Tibial artery (tissue), 4 donors: ENCODE measurements around the gene GATD1.
A peak's percentile ranks its signal among the peaks of the same experiment; 100 is the strongest.

ENCODE experiments used
- DNase-seq, 2 donors: peaks; one replicate each; pipeline ENCODE4 v3.0.0-alpha.2; 2019
- H3K27ac ChIP-seq, 2 donors: fragments of 200-600 bp; sonication (generic) in 1 of 2; 1 replicate in 1 of 2; 2 replicates in 1 of 2; pipeline ENCODE4 v1.5.1; 2018 to 2019; ENCODE audit warnings: mild to moderate bottlenecking in 1 of 2
- H3K27me3 ChIP-seq, 2 donors: fragments of 200-600 bp; sonication (generic) in 1 of 2; one replicate each; pipeline versions ENCODE4 v1.5.1 to v1.6.0; 2016 to 2019
- H3K36me3 ChIP-seq, 3 donors: fragments of 200-600 bp; sonication (generic) in 2 of 3; one replicate each; pipeline ENCODE4 v1.5.1; 2016 to 2019; ENCODE audit warnings: mild to moderate bottlenecking in 2 of 3
- H3K4me1 ChIP-seq, 4 donors: fragments of 200-600 bp; sonication (generic) in 2 of 4; 1 replicate in 3 of 4; 2 replicates in 1 of 4; pipeline ENCODE4 v1.5.1; 2016 to 2019
- H3K4me3 ChIP-seq, 2 donors: fragments of 200-600 bp; sonication (generic) in 1 of 2; 1 replicate in 1 of 2; 2 replicates in 1 of 2; pipeline ENCODE4 v1.5.1; 2018 to 2019; ENCODE audit warnings: mild to moderate bottlenecking in 2 of 2
- H3K9me3 ChIP-seq, 3 donors: fragments of 200-600 bp; sonication (generic) in 1 of 3; one replicate each; pipeline ENCODE4 v1.5.1; 2016 to 2019
- CTCF ChIP-seq, 2 experiments: fragments of 200-600 bp in 1 of 2; fragments of 450-650 bp in 1 of 2; IDR thresholded peaks; one replicate each; pipeline ENCODE4 v1.5.1; 2017 to 2019; ENCODE audit warnings: antibody characterized with exemption in 2 of 2, mild to moderate bottlenecking in 1 of 2, moderate library complexity in 1 of 2
- intact Hi-C: fragments of 100-400 bp; cut with DNase I; formaldehyde crosslinking; loops from one replicate; pipeline ENCODE4 v1.15.0; 2023; ENCODE audit warnings: low total_unique reads

The GATD1 gene

DNA sequence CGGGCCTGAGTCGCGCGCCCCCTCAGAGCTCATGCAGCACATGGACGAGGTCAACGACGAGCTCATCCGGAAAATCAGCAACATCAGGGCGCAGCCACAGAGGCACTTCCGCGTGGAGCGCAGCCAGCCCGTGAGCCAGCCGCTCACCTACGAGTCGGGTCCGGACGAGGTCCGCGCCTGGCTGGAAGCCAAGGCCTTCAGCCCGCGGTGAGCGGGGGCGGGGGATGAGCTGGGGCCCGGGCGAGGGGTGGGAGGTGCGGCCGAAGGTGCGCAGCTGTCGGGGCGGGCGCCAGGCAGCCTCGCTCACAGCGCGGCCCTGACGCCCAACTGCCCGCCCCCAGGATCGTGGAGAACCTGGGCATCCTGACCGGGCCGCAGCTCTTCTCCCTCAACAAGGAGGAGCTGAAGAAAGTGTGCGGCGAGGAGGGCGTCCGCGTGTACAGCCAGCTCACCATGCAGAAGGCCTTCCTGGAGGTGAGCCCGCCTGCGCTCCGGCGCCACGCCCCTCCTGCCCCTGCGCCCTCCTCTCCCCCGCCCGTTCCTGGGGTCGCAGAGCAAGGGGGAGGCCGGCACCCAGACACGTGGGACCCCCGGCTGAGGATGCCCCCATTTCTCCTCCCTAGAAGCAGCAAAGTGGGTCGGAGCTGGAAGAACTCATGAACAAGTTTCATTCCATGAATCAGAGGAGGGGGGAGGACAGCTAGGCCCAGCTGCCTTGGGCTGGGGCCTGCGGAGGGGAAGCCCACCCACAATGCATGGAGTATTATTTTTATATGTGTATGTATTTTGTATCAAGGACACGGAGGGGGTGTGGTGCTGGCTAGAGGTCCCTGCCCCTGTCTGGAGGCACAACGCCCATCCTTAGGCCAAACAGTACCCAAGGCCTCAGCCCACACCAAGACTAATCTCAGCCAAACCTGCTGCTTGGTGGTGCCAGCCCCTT, 50.7 kb downstream of the GATD1 start:
- peaks cover 0 to 28% (median 0%) of the 10 kb centered on the region in 3 donors for H3K36me3 ChIP-seq
- intact Hi-C loops = no loop called here
- TF ChIP-seq CTCF (IDR thresholded peaks at IDR 0.05) = no peak
- H3K4me1 ChIP-seq = peaks cover 0 to 52% (median 38%) of the 10 kb centered on the region in 4 donors
- peak in 1 of 2 donors; percentile 69 for DNase-seq
- H3K4me3 ChIP-seq = peak overlapping the region; percentile 21 to 24
- no peaks in the 10 kb centered on the region for H3K9me3 ChIP-seq
- H3K27me3 ChIP-seq = peaks cover 0 to 59% of the 10 kb centered on the region in 2 donors
- H3K27ac ChIP-seq = peak overlapping the region; percentile 57 to 66

GRCh38 chr11:725624-726202, 51.6 kb downstream of the GATD1 start:
- Histone ChIP-seq H3K27me3 (peaks cover 0 to 59% of the 10 kb centered on the region in 2 donors), H3K9me3 (no peaks in the 10 kb centered on the region), H3K4me3 (peak overlapping the region; percentile 21 to 24), H3K36me3 (peaks cover 0 to 36% (median 0%) of the 10 kb centered on the region in 3 donors), H3K4me1 (peaks cover 0 to 59% (median 46%) of the 10 kb centered on the region in 4 donors), H3K27ac (peak overlapping the region in 1 of 2 donors; percentile 66)
- no peak for DNase-seq
- intact Hi-C loops = no loop called here
- TF ChIP-seq CTCF (IDR thresholded peaks at IDR 0.05) = no peak

DNA sequence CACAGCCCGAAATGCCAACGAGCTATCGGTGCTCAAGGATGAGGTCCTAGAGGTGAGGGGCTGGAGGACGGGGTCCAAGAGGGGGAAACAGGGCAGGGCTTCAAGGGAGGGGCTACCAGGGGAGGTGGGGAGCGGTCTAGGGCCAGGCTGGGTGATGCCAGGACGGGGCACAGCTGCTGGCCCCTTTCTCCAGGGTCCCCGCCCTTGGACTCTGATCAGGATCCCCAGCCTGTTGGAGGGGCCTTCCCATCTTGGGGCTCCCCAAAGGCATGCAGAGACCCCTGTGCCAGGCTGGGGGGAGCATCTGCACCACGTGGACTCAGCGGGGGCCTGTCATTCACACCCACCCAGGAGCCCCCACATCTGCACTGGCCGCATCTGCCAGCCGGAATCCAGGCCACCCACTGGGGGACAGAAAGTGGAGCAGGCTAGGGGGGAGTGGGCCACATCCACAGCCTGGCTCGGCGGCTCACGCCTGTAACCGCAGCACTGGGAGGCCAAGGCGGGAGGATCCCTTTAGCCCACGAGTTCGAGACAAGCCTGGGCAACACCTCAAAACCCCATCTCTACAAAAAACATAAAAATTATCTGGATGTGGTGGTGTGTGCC, 52.4 kb downstream of the GATD1 start:
- no peak for DNase-seq
- intact Hi-C loops = loop anchor here (5.0 kb wide), 1 partner anchor 63 kb away; no protein-coding TSS in a partner anchor
- peaks cover 0 to 64% (median 50%) of the 10 kb centered on the region in 4 donors for H3K4me1 ChIP-seq

GRCh38 chr11:724049-724777, 53.1 kb downstream of the GATD1 start:
- no peak for TF ChIP-seq CTCF (IDR thresholded peaks at IDR 0.05)
- peaks cover 0 to 60% (median 50%) of the 10 kb centered on the region in 4 donors for H3K4me1 ChIP-seq
- no peaks in the 10 kb centered on the region for H3K9me3 ChIP-seq
- peaks cover 0 to 44% (median 0%) of the 10 kb centered on the region in 3 donors for H3K36me3 ChIP-seq
- H3K27me3 ChIP-seq = peaks cover 0 to 72% of the 10 kb centered on the region in 2 donors
- H3K4me3 ChIP-seq = no peak overlapping the region
- intact Hi-C loops = loop anchor here (5.0 kb wide), 1 partner anchor 62 kb away; no protein-coding TSS in a partner anchor
- no peak for DNase-seq
- H3K27ac ChIP-seq = no peak overlapping the region

More for the DNA sequence above, 52.4 kb downstream of the GATD1 start:
- Histone ChIP-seq H3K9me3 (no peaks in the 10 kb centered on the region), H3K4me3 (no peak overlapping the region), H3K27ac (no peak overlapping the region), H3K36me3 (peaks cover 0 to 44% (median 0%) of the 10 kb centered on the region in 3 donors), H3K27me3 (peaks cover 0 to 65% of the 10 kb centered on the region in 2 donors)
- no peak for TF ChIP-seq CTCF (IDR thresholded peaks at IDR 0.05)
